SK-N-SH (cell line): ENCODE measurements around the gene CNBD2. TPM values are rescaled to one million over a fixed set of nuclear protein-coding genes. Genes with fewer than 3 reads are reported as not detected.

Source experiments
- CTCF ChIA-PET: fragments of 300-600, 350-600 bp; formaldehyde crosslinking; extraction: SDS; loops from one replicate; lab custom pipeline; 2021; lab: Yijun Ruan, JAX
- POLR2A ChIA-PET: fragments of 350-600 bp; sonication (Branson Sonifier 250); formaldehyde crosslinking; extraction: SDS; loops from one replicate; lab custom pipeline; 2020; ENCODE audit warnings: antibody characterized with exemption, inconsistent platforms; lab: Yijun Ruan, JAX
- DNase-seq: peaks from one replicate; pipeline ENCODE4 v3.0.0; 2012
- H2AFZ ChIP-seq: fragments of 200-600 bp; sonication (generic); 2 replicates; pipeline ENCODE4 v1.8.1; 2016; ENCODE audit warnings: antibody characterized with exemption, mild to moderate bottlenecking, low read depth
- H3F3A ChIP-seq: fragments of 200-600 bp; sonication (generic); replicated peaks from 2 replicates; pipeline ENCODE3; 2016; ENCODE audit warnings: antibody characterized with exemption, mild to moderate bottlenecking; ENCODE audit not compliant: insufficient read depth
- H3K27ac ChIP-seq, 2 experiments: fragments of 200-500 bp in 1 of 2; fragments of 200-600 bp in 1 of 2; sonication (Bioruptor generic) in 1 of 2; sonication (generic), shearing (Covaris generic) in 1 of 2; 2 replicates each; pipeline versions ENCODE4 v1.5.1 to v1.6.1; 2014 to 2016; ENCODE audit warnings: low read depth in 2 of 2, inconsistent platforms in 1 of 2, low read length in 1 of 2, mild to moderate bottlenecking in 1 of 2, mixed read lengths in 1 of 2
- H3K27me3 ChIP-seq: fragments of 200-600 bp; sonication (generic), shearing (Covaris generic); 2 replicates; pipeline ENCODE4 v1.6.1; 2016; ENCODE audit warnings: mixed run types; ENCODE audit not compliant: insufficient read depth
- H3K36me3 ChIP-seq, 2 experiments: fragments of 200-500 bp in 1 of 2; fragments of 200-600 bp in 1 of 2; sonication (Bioruptor generic) in 1 of 2; sonication (generic) in 1 of 2; replicated peaks in 1 of 2; 2 replicates each; pipeline versions ENCODE3 to v1.5.1; 2014 to 2016; ENCODE audit warnings: low read length in 1 of 2, mild to moderate bottlenecking in 1 of 2; ENCODE audit not compliant: insufficient read depth in 2 of 2, control insufficient read depth in 1 of 2
- H3K4me1 ChIP-seq, 2 experiments: fragments of 200-500 bp in 1 of 2; fragments of 200-600 bp in 1 of 2; sonication (Bioruptor generic) in 1 of 2; sonication (generic), shearing (Covaris generic) in 1 of 2; 2 replicates each; pipeline versions ENCODE4 v1.5.1 to v1.6.1; 2014 to 2016; ENCODE audit warnings: low read depth in 1 of 2, low read length in 1 of 2, mixed run types in 1 of 2; ENCODE audit not compliant: insufficient read depth in 2 of 2, control insufficient read depth in 1 of 2
- H3K4me2 ChIP-seq: fragments of 200-600 bp; sonication (generic), shearing (Covaris generic); 2 replicates; pipeline ENCODE4 v1.6.1; 2017; ENCODE audit warnings: mixed run types
- H3K4me3 ChIP-seq, 2 experiments: fragments of 200-500 bp in 1 of 2; fragments of 200-600 bp in 1 of 2; sonication (Bioruptor generic) in 1 of 2; sonication (generic), shearing (Covaris generic) in 1 of 2; 2 replicates each; pipeline versions ENCODE4 v1.5.1 to v1.8.1; 2014 to 2016; ENCODE audit warnings: low read depth in 2 of 2, inconsistent platforms in 1 of 2, low read length in 1 of 2, mild to moderate bottlenecking in 1 of 2, mixed read lengths in 1 of 2, moderate library complexity in 1 of 2
- H3K79me2 ChIP-seq: fragments of 200-600 bp; sonication (generic); 2 replicates; pipeline ENCODE4 v1.8.1; 2017; ENCODE audit warnings: mild to moderate bottlenecking; ENCODE audit not compliant: insufficient read depth
- H3K9ac ChIP-seq: fragments of 200-600 bp; sonication (generic); 2 replicates; pipeline ENCODE4 v1.6.1; 2017; ENCODE audit warnings: mixed run types
- H3K9me2 ChIP-seq: fragments of 200-600 bp; sonication (generic); 2 replicates; pipeline ENCODE4 v1.6.1; 2017; ENCODE audit warnings: mixed run types
- H3K9me3 ChIP-seq: fragments of 200-600 bp; sonication (generic); 2 replicates; pipeline ENCODE4 v1.6.1; 2017; ENCODE audit warnings: mixed run types, mild to moderate bottlenecking, moderate library complexity
- H4K20me1 ChIP-seq: fragments of 200-600 bp; sonication (generic); 2 replicates; pipeline ENCODE4 v1.6.1; 2017; ENCODE audit warnings: mild to moderate bottlenecking, mixed run types; ENCODE audit not compliant: insufficient read depth
- ELF1 ChIP-seq: IDR thresholded peaks from 2 replicates; pipeline ENCODE4 v1.4.0; 2012
- EP300 ChIP-seq, 2 experiments: IDR thresholded peaks; 2 replicates each; pipeline versions ENCODE4 v1.4.0 to v1.6.1; 2012; ENCODE audit warnings: borderline replicate concordance in 1 of 2, low read depth in 1 of 2, low read length in 1 of 2
- EZH2phosphoT487 ChIP-seq: fragments of 200-600 bp; sonication (generic); IDR thresholded peaks from 2 replicates; pipeline ENCODE4 v1.6.1; 2017; ENCODE audit warnings: low read depth, mixed run types, mild to moderate bottlenecking, antibody characterized with exemption, moderate library complexity, borderline replicate concordance
- FOXJ3 ChIP-seq: sonication (generic); formaldehyde crosslinking; IDR thresholded peaks from 2 replicates; pipeline ENCODE4 v1.5.1; 2020; ENCODE audit warnings: mild to moderate bottlenecking, missing genetic modification reagents
- FOXM1 ChIP-seq: IDR thresholded peaks from 2 replicates; pipeline ENCODE4 v1.4.0; 2012; ENCODE audit warnings: low read depth, mild to moderate bottlenecking
- GATA2 ChIP-seq: sonication (generic); formaldehyde crosslinking; IDR thresholded peaks from 2 replicates; pipeline ENCODE4 v1.5.0; 2020; ENCODE audit warnings: mild to moderate bottlenecking, missing genetic modification reagents
- JUND ChIP-seq: IDR thresholded peaks from 2 replicates; pipeline ENCODE4 v1.4.0; 2012
- MAX ChIP-seq: IDR thresholded peaks from 2 replicates; pipeline ENCODE4 v1.4.0; 2012; ENCODE audit warnings: low read depth
- MEF2A ChIP-seq: IDR thresholded peaks from 2 replicates; pipeline ENCODE4 v1.4.0; 2012; ENCODE audit warnings: low read depth, borderline replicate concordance
- NFIC ChIP-seq: IDR thresholded peaks from 2 replicates; pipeline ENCODE4 v1.4.0; 2012; ENCODE audit warnings: borderline replicate concordance
- NRF1 ChIP-seq: IDR thresholded peaks from 2 replicates; pipeline ENCODE4 v1.6.1; 2012; ENCODE audit warnings: low read depth, mild to moderate bottlenecking, low read length
- RAD21 ChIP-seq: IDR thresholded peaks from 2 replicates; pipeline ENCODE4 v1.6.1; 2012; ENCODE audit warnings: mild to moderate bottlenecking, low read length
- RCOR1 ChIP-seq: fragments of 150-350 bp; IDR thresholded peaks from 2 replicates; pipeline ENCODE4 v1.6.1; 2017; ENCODE audit warnings: antibody characterized with exemption, low read length
- RFX5 ChIP-seq: IDR thresholded peaks from 2 replicates; pipeline ENCODE4 v1.6.1; 2012; ENCODE audit warnings: mild to moderate bottlenecking, improper control_type of control experiment, low read length
- SMC3 ChIP-seq: IDR thresholded peaks from 2 replicates; pipeline ENCODE4 v1.6.1; 2012; ENCODE audit warnings: low read depth, low read length, improper control_type of control experiment
- TAF1 ChIP-seq: IDR thresholded peaks from 2 replicates; pipeline ENCODE4 v1.6.1; 2012; ENCODE audit warnings: low read depth, mild to moderate bottlenecking, low read length, moderate library complexity, borderline replicate concordance
- TCF12 ChIP-seq: IDR thresholded peaks from 2 replicates; pipeline ENCODE4 v1.4.0; 2012
- WGBS: methylation state at CpG from one replicate; pipeline ENCODE4 v1.1.6; 2017; ENCODE audit warnings: low lambda C conversion rate; 5-methylcytosine and 5-hydroxymethylcytosine counted together
- polyA plus RNA-seq, 3 experiments: library from polyadenylated mRNA; depleted of rRNA; stranded (reverse); fragments of >200 nt; gene quantifications; 2 replicates each; pipeline ENCODE4 v1.2.3, GENCODE V29; 2012
- TF ChIP-seq, protein P1 (sequence below): IDR thresholded peaks from 2 replicates; pipeline ENCODE4 v1.4.0; 2012; ENCODE audit warnings: low read depth, borderline replicate concordance
- TF ChIP-seq, protein P2 (sequence below): IDR thresholded peaks from 2 replicates; pipeline ENCODE4 v1.6.1; 2012; ENCODE audit warnings: mild to moderate bottlenecking, low read depth, low read length, moderate library complexity
- TF ChIP-seq, protein P3 (sequence below): fragments of 200-600 bp; sonication (generic); IDR thresholded peaks from 2 replicates; pipeline ENCODE4 v1.6.1; 2017; ENCODE audit warnings: antibody characterized with exemption, mild to moderate bottlenecking, moderate library complexity

Gene CNBD2
- polyA plus RNA-seq, 1 of the 3 experiments (the other 2 are of a cell fraction), result 5.6 TPM

DNA sequence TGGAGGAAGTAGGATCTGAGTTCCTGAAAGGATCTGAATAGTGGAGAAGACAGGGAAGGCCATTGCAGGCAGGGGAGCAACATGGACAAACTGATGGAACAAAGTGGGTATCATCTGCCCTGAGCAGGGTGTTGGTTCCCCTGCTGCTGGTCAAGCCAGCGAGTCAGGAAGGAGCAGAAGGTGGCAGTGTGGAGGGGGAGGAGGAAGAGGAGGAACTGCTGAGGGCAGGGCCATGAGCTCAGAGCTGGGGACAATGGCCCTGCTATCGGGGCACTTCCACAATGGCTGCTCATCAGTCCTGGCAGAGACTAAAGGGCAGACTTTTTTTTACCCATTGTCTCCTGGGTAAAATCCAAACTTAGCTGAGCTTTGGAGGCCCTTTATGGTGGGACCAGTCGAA, 13.6 kb downstream of the CNBD2 start:
- Histone ChIP-seq H2AFZ (no peak overlapping the region), H3K27ac (no peak overlapping the region), H3F3A (no peaks in the 10 kb centered on the region)
- 57% methylated on average over 3 of the region's 3 CpGs for WGBS
- no peak for TF ChIP-seq RFX5
- TF ChIP-seq GATA2, result no peak
- TF ChIP-seq EZH2phosphoT487, result no peak
- no peak for TF ChIP-seq MEF2A
- TF ChIP-seq ELF1, result no peak
- TF ChIP-seq, protein P1, sequence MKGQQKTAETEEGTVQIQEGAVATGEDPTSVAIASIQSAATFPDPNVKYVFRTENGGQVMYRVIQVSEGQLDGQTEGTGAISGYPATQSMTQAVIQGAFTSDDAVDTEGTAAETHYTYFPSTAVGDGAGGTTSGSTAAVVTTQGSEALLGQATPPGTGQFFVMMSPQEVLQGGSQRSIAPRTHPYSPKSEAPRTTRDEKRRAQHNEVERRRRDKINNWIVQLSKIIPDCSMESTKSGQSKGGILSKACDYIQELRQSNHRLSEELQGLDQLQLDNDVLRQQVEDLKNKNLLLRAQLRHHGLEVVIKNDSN, result no peak
- TF ChIP-seq, all 33 proteins: peak for 0
- DNase-seq, result no peak
- ChIA-PET CTCF (interaction anchor here (0.9 to 6.3 kb wide), 3 partner anchors 10 to 457 kb away, joined by 4 to 58 read pairs (median 7); no protein-coding TSS in a partner anchor), POLR2A (interaction anchor here (0.6 kb wide), 1 partner anchor 15 kb away, joined by 3 read pairs; no protein-coding TSS in a partner anchor)
- Histone ChIP-seq H3K4me3 (no peak overlapping the region), H3K79me2 (no peaks in the 10 kb centered on the region), H3K9ac (no peak overlapping the region), H3K4me2 (no peak overlapping the region), H3K27me3 (no peaks in the 10 kb centered on the region), H4K20me1 (no peaks in the 10 kb centered on the region), H3K4me1 (no peaks in the 10 kb centered on the region), H3K36me3 (no peaks in the 10 kb centered on the region), H3K9me2 (no peaks in the 10 kb centered on the region), H3K9me3 (no peaks in the 10 kb centered on the region)

DNA sequence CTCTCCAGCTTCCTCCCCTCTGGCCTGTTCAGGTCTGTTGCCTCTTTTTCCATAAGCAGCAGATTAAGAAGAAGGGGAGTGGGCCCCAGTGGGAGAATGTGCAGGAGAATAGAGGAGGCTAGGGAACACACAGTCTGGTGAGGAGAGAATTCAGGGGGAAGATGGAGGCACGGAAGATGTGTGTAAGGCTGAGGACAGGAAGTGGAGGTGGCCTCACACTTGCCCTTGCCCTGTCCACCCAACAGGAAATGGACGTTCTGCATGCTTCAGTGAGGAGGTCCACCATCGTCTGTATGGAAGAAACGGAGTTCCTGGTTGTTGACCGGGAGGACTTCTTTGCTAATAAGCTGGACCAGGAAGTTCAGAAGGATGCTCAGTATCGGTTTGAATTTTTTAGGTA, 16.0 kb downstream of the CNBD2 start:
- Histone ChIP-seq H3K9ac (no peak overlapping the region), H3K79me2 (no peaks in the 10 kb centered on the region), H3F3A (peaks cover 2% of the 10 kb centered on the region), H3K9me3 (no peaks in the 10 kb centered on the region), H3K4me2 (no peak overlapping the region), H3K9me2 (no peaks in the 10 kb centered on the region), H3K4me3 (no peak overlapping the region), H3K4me1 (no peaks in the 10 kb centered on the region), H3K36me3 (no peaks in the 10 kb centered on the region), H3K27ac (no peak overlapping the region), H4K20me1 (no peaks in the 10 kb centered on the region), H2AFZ (no peak overlapping the region), H3K27me3 (no peaks in the 10 kb centered on the region)
- ChIA-PET POLR2A (no interaction called here), CTCF (interaction anchor here (1.2 to 6.3 kb wide), 6 partner anchors 7 to 455 kb away, joined by 4 to 58 read pairs (median 9); partner anchors contain the start of gene SCAND1)
- 90% methylated on average over 6 of the region's 6 CpGs for WGBS
- no peak for TF ChIP-seq MAX
- TF ChIP-seq SMC3, result no peak
- TF ChIP-seq GATA2, result no peak
- no peak for TF ChIP-seq NRF1
- TF ChIP-seq NFIC, result no peak
- TF ChIP-seq TCF12, result no peak
- no peak for TF ChIP-seq EP300 (IDR thresholded peaks at IDR 0.05; ENCODE audit: borderline replicate concordance in 1 of 2, low read depth in 1 of 2, low read length in 1 of 2)
- TF ChIP-seq, protein P1, result no peak
- no peak for TF ChIP-seq EZH2phosphoT487
- TF ChIP-seq, protein P2, sequence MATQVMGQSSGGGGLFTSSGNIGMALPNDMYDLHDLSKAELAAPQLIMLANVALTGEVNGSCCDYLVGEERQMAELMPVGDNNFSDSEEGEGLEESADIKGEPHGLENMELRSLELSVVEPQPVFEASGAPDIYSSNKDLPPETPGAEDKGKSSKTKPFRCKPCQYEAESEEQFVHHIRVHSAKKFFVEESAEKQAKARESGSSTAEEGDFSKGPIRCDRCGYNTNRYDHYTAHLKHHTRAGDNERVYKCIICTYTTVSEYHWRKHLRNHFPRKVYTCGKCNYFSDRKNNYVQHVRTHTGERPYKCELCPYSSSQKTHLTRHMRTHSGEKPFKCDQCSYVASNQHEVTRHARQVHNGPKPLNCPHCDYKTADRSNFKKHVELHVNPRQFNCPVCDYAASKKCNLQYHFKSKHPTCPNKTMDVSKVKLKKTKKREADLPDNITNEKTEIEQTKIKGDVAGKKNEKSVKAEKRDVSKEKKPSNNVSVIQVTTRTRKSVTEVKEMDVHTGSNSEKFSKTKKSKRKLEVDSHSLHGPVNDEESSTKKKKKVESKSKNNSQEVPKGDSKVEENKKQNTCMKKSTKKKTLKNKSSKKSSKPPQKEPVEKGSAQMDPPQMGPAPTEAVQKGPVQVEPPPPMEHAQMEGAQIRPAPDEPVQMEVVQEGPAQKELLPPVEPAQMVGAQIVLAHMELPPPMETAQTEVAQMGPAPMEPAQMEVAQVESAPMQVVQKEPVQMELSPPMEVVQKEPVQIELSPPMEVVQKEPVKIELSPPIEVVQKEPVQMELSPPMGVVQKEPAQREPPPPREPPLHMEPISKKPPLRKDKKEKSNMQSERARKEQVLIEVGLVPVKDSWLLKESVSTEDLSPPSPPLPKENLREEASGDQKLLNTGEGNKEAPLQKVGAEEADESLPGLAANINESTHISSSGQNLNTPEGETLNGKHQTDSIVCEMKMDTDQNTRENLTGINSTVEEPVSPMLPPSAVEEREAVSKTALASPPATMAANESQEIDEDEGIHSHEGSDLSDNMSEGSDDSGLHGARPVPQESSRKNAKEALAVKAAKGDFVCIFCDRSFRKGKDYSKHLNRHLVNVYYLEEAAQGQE, result no peak
- TF ChIP-seq FOXJ3 (CRISPR knock-in tag), result no peak
- no peak for TF ChIP-seq FOXM1
- no peak for TF ChIP-seq RFX5
- TF ChIP-seq, protein P3, sequence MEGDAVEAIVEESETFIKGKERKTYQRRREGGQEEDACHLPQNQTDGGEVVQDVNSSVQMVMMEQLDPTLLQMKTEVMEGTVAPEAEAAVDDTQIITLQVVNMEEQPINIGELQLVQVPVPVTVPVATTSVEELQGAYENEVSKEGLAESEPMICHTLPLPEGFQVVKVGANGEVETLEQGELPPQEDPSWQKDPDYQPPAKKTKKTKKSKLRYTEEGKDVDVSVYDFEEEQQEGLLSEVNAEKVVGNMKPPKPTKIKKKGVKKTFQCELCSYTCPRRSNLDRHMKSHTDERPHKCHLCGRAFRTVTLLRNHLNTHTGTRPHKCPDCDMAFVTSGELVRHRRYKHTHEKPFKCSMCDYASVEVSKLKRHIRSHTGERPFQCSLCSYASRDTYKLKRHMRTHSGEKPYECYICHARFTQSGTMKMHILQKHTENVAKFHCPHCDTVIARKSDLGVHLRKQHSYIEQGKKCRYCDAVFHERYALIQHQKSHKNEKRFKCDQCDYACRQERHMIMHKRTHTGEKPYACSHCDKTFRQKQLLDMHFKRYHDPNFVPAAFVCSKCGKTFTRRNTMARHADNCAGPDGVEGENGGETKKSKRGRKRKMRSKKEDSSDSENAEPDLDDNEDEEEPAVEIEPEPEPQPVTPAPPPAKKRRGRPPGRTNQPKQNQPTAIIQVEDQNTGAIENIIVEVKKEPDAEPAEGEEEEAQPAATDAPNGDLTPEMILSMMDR, result no peak
- TF ChIP-seq JUND, result no peak
- no peak for TF ChIP-seq TAF1
- no peak for TF ChIP-seq RCOR1
- TF ChIP-seq RAD21, result no peak
- no peak for DNase-seq
